Astrocyte of the cerebellum (primary cell): Measurements from ENCODE around the gene COQ8A.

Source experiments
- DNase-seq: peaks from one replicate; pipeline ENCODE4 v3.0.0-alpha.2; 2011; ENCODE audit warnings: low read depth
- H3K4me3 ChIP-seq: 2 replicates; pipeline ENCODE4 v1.5.1; 2011; ENCODE audit warnings: mild to moderate bottlenecking, low read depth, low read length, moderate library complexity
- in situ Hi-C: cut with HindIII; loops from 2 replicates; pipeline ENCODE4 v1.10.0; 2017; ENCODE audit warnings: low sequenced_read_pairs
- TF ChIP-seq, protein P1 (sequence below): IDR thresholded peaks from 2 replicates; pipeline ENCODE4 v1.5.1; 2012; ENCODE audit warnings: low read length, low read depth, moderate library complexity, mild to moderate bottlenecking; ENCODE audit errors: missing control alignments

The COQ8A gene

DNA sequence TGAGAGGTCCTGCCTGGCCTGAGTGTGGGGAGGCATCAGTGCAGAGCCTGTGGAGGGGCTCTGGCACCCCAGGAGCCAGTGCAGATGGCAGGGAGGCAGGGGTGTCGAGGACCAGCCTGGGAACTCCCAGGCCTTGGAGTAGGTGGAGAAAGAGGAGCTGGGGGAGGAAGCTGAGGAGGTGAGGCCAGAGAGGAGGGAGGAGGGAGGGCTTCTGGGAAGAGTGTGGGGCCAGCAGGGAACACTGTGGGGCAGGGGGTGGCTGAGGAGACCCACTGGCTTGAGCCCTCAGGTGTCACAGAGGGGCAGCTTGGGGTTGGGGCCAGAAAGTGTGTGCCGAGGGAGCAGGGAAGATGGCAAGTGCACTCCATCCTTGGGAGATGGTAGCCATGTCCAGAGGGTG, 3.8 kb downstream of the COQ8A start:
- in situ Hi-C loops = no loop called here
- H3K4me3 ChIP-seq = no peak overlapping the region
- no peak for DNase-seq
- TF ChIP-seq, protein P1, sequence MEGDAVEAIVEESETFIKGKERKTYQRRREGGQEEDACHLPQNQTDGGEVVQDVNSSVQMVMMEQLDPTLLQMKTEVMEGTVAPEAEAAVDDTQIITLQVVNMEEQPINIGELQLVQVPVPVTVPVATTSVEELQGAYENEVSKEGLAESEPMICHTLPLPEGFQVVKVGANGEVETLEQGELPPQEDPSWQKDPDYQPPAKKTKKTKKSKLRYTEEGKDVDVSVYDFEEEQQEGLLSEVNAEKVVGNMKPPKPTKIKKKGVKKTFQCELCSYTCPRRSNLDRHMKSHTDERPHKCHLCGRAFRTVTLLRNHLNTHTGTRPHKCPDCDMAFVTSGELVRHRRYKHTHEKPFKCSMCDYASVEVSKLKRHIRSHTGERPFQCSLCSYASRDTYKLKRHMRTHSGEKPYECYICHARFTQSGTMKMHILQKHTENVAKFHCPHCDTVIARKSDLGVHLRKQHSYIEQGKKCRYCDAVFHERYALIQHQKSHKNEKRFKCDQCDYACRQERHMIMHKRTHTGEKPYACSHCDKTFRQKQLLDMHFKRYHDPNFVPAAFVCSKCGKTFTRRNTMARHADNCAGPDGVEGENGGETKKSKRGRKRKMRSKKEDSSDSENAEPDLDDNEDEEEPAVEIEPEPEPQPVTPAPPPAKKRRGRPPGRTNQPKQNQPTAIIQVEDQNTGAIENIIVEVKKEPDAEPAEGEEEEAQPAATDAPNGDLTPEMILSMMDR = no peak

DNA sequence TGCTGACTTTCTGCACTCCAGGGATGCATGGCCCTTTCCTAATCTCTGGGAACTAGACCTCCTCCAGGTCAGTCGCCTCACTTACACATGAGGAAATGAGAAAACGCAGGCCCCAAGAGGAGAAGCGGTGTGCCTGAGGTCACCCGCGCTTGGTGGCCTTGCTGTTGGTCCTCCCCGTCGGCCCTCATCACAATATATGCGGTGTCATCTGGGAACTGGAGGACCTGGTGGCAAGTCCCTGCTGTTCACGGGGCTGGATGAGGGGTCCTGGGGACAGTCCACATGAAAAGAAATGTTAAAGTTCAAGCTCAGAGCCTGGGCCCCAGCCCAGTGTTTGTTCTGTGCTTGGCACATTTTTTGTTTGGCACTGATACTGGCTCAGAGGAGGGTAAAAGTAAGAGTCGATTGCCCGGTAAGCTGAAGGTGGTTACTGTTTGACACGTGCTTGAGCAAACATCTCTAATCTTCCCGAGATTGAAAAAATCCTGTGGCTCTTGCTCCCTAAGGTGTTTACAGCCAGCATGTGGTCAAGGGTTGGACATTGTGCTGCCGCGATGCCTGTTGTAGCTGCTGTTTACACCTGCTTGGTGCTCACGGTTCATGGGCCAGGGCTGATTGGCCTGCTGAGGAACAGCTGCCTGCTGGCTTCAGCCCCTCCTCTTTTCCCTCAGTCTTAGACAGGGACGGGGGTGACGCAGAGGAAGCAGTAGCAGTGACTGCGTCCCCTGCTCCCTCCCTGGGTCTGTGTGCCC, 5.2 kb downstream of the COQ8A start:
- DNase-seq = no peak
- no peak overlapping the region for H3K4me3 ChIP-seq
- TF ChIP-seq, protein P1 = no peak
- in situ Hi-C loops = no loop called here

DNA sequence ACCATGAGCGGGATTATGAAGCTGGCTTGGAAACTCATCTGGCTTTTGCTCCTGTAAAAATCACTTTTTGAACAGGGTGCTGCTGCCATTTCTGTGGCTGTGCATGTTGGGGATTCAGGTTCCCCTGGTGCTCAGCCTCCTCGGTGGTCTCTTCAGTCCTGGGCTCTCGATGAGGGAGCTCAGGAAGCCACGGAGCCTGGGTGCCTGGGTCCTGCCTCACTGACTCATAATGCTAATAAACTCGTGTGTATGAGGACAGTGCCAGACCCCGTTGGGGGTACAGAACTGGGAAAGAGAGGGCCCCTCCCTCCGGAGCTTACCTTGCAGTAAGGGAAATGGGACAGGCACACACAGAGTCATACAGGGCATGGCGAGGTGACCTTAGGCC, 5.8 kb downstream of the COQ8A start:
- in situ Hi-C loops = no loop called here
- H3K4me3 ChIP-seq = no peak overlapping the region
- TF ChIP-seq, protein P1 = no peak
- no peak for DNase-seq

DNA sequence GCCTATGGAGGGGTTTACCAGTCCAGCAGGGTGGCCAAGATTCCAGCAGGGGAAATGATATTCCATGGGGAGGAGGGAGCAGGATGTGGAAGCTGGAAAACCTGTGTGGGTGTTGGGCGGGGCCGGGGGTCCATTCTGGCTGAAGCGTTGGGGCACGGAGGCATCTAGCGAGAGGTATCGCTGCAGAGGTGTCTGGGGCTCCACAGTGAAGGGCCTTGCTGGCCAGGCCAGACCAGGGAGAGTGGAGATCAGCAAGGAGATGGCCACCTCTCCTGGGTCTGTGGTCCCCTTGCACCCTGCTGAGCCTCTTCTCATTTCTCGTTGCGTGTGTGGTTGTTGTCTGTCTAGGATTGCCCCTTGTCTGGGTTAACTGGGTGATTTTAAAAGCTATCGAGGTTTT, 6.2 kb downstream of the COQ8A start:
- DNase-seq = no peak
- TF ChIP-seq, protein P1 = no peak
- no peak overlapping the region for H3K4me3 ChIP-seq
- in situ Hi-C loops = no loop called here

DNA sequence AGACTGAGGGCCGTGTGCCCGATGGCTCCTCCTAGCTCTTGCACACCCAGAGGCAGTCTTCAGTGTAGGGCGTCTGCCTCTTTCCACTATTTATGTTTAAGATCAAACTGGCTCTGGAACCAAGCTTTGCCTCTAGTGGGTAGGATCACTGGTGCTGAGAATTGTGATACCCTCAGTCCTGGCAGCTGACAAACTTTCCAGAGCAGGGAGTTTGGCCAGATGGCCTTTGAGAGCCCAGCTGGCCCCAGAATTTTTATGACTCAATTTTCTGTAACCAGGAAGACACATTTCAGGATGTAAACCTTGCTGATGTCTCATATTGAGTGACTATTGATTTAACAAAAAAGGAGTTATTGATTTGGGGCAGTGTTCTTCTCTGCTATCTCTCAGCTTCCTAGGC, 6.7 kb downstream of the COQ8A start:
- TF ChIP-seq, protein P1 = no peak
- H3K4me3 ChIP-seq = no peak overlapping the region
- no peak for DNase-seq
- in situ Hi-C loops = no loop called here

DNA sequence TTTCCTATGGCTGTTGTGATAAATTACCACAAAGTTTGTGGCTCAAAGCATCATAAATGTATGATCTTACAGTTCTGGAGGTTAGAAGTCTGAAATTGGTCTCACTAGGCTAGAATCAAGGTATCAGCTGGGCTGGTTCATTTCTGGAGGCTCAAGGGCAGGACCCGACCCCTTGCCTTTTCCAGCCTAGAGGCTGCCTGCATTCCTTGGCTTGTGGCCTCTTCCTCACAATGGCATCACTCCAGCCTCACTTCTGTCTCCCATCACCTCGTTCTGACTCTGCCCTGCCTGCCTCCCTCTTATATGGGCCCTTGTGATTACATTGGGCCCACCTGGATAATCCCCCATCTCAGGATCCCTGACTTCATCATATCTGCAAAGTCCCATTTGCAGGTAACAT, 8.0 kb downstream of the COQ8A start:
- in situ Hi-C loops = no loop called here
- H3K4me3 ChIP-seq = no peak overlapping the region
- no peak for DNase-seq
- TF ChIP-seq, protein P1 = no peak

DNA sequence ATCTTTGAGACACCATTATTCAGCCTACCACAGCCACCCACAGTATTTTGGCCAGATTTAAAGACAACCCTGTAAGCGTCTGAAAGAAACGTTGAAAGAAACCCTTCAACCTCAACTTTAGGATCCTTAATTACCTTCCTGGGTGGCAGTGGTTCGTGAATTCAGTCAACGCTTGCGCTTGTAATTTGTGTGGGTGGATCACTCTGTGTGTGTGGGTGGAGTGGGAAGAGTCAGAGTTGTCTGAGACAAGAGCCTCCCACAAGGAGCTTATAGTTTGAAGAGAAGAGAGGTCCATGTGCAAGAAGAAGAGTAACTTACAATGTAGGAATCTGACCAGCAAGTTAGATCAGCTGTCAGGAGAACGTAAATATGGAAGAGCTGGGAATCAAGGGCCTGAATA, 8.4 kb downstream of the COQ8A start:
- DNase-seq = no peak
- TF ChIP-seq, protein P1 = no peak
- in situ Hi-C loops = no loop called here
- no peak overlapping the region for H3K4me3 ChIP-seq
